Right lobe of liver (tissue), 4 donors: ENCODE results near the gene TMEM248.

Experiments used
- CTCF ChIP-seq, 4 donors: fragments of 200-600 bp in 3 of 4; fragments of 450-650 bp in 1 of 4; IDR thresholded peaks; one replicate each; pipeline versions ENCODE4 v1.5.1 to v1.8.0; 2016 to 2022; ENCODE audit warnings: antibody characterized with exemption in 4 of 4, mild to moderate bottlenecking in 2 of 4
- POLR2A ChIP-seq: fragments of 450-650 bp; IDR thresholded peaks from one replicate; pipeline ENCODE4 v1.6.1; 2017; ENCODE audit warnings: antibody characterized with exemption, mild to moderate bottlenecking
- donor health status: DM: no; HTN: no; CAD: no.
- donor health status: DM: no; HTN: no; CAD: no.
- donor health status: DM: no; HTN: yes; CAD: no.

- no peak for TF ChIP-seq CTCF (IDR thresholded peaks at IDR 0.05)
- TF ChIP-seq POLR2A: no peak
Measured at GRCh38 chr7:66907731-66908130, 13.3 kb upstream of the TMEM248 start.
